Lower lobe of right lung (tissue), 2 donors: ENCODE data around the gene PTGS1. TPM values are rescaled to one million over a fixed set of nuclear protein-coding genes. Genes with fewer than 3 reads are reported as not detected.

Experiments used
- ATAC-seq, 2 donors: fragments of 200-7000 bp; cut with Tn5 transposase; one replicate each; pipeline ENCODE4 v1.9.1; 2020 to 2022; ENCODE audit warnings: mild to moderate bottlenecking in 2 of 2, moderate library complexity in 2 of 2
- DNase-seq: peaks from one replicate; pipeline ENCODE4 v3.0.0-alpha.2; 2020
- H3K27ac ChIP-seq: fragments of 200-600 bp; one replicate; pipeline ENCODE4 v1.8.0; 2022
- H3K27me3 ChIP-seq: fragments of 200-600 bp; one replicate; pipeline ENCODE4 v1.8.0; 2022; ENCODE audit warnings: low read depth
- H3K36me3 ChIP-seq: fragments of 200-600 bp; one replicate; pipeline ENCODE4 v1.8.0; 2022; ENCODE audit warnings: mild to moderate bottlenecking
- H3K4me1 ChIP-seq: fragments of 200-600 bp; one replicate; pipeline ENCODE4 v1.8.0; 2022
- H3K4me3 ChIP-seq: fragments of 200-600 bp; one replicate; pipeline ENCODE4 v1.8.0; 2022; ENCODE audit warnings: mild to moderate bottlenecking
- H3K9me3 ChIP-seq: fragments of 200-600 bp; one replicate; pipeline ENCODE4 v1.8.0; 2022
- CTCF ChIP-seq: fragments of 200-600 bp; IDR thresholded peaks from one replicate; pipeline ENCODE4 v1.8.0; 2022; ENCODE audit warnings: antibody characterized with exemption, mild to moderate bottlenecking
- intact Hi-C: fragments of 100-400 bp; cut with DNase I; formaldehyde crosslinking; loops from one replicate; pipeline ENCODE4 v1.11.0; 2022
- total RNA-seq: library from RNA; stranded (reverse); fragmentation: NEBNext Ultra II Directional; extraction: Animal tissue kit (Norgen Biotek cat#: 25700); gene quantifications from one replicate; pipeline ENCODE4 v1.2.1, GENCODE V29; 2021
- donor health status: DM: no; HTN: yes; CAD: no; lungs with severe emphysema.

Gene PTGS1
- total RNA-seq, 1 donor from 2014 or later, result 14.9 TPM

GRCh38 chr9:122386311-122386872 lies 15.6 kb downstream of the PTGS1 start:
- intact Hi-C loops, result no loop called here
- no peaks in the 10 kb centered on the region for H3K9me3 ChIP-seq
- TF ChIP-seq CTCF, result no peak
- ATAC-seq, result no peak
- no peak for DNase-seq
- no peak overlapping the region for H3K4me3 ChIP-seq
- H3K27me3 ChIP-seq, result no peaks in the 10 kb centered on the region
- H3K27ac ChIP-seq, result no peak overlapping the region
- H3K4me1 ChIP-seq, result no peaks in the 10 kb centered on the region
- H3K36me3 ChIP-seq, result no peaks in the 10 kb centered on the region

- Histone ChIP-seq H3K27me3 (no peaks in the 10 kb centered on the region), H3K27ac (no peak overlapping the region), H3K4me1 (no peaks in the 10 kb centered on the region), H3K9me3 (no peaks in the 10 kb centered on the region), H3K4me3 (no peak overlapping the region), H3K36me3 (no peaks in the 10 kb centered on the region)
- no peak for DNase-seq
- TF ChIP-seq CTCF, result no peak
- ATAC-seq, result no peak
- intact Hi-C loops, result no loop called here
Observed at GRCh38 chr9:122387536-122387935, 16.7 kb downstream of the PTGS1 start.

GRCh38 chr9:122389195-122389594 lies 18.4 kb downstream of the PTGS1 start:
- Histone ChIP-seq H3K27ac (no peak overlapping the region), H3K4me3 (no peak overlapping the region), H3K27me3 (no peaks in the 10 kb centered on the region), H3K36me3 (no peaks in the 10 kb centered on the region), H3K9me3 (no peaks in the 10 kb centered on the region), H3K4me1 (no peaks in the 10 kb centered on the region)
- intact Hi-C loops, result no loop called here
- ATAC-seq, result no peak
- DNase-seq, result no peak
- no peak for TF ChIP-seq CTCF

- ATAC-seq (peak; percentile 18 to 30), DNase-seq (no peak)
- Histone ChIP-seq H3K36me3 (no peaks in the 10 kb centered on the region), H3K9me3 (no peaks in the 10 kb centered on the region), H3K27me3 (no peaks in the 10 kb centered on the region), H3K4me3 (no peak overlapping the region), H3K27ac (no peak overlapping the region), H3K4me1 (no peaks in the 10 kb centered on the region)
- TF ChIP-seq CTCF, result no peak
- intact Hi-C loops, result no loop called here
Observed at GRCh38 chr9:122389799-122390481, 19.1 kb downstream of the PTGS1 start.

- intact Hi-C loops, result no loop called here
- H3K9me3 ChIP-seq, result no peaks in the 10 kb centered on the region
- no peaks in the 10 kb centered on the region for H3K27me3 ChIP-seq
- ATAC-seq (no peak), DNase-seq (no peak)
- H3K36me3 ChIP-seq, result no peaks in the 10 kb centered on the region
- H3K27ac ChIP-seq, result no peak overlapping the region
- no peaks in the 10 kb centered on the region for H3K4me1 ChIP-seq
- no peak overlapping the region for H3K4me3 ChIP-seq
- no peak for TF ChIP-seq CTCF
Observed at GRCh38 chr9:122392284-122392683, 21.5 kb downstream of the PTGS1 start.
